ENCODE results near the gene TMEM161A. TPM values are rescaled to one million over a fixed set of nuclear protein-coding genes. Genes with fewer than 3 reads are reported as not detected.
A peak's percentile ranks its signal among the peaks of the same experiment; 100 is the strongest.

TMEM161A gene
- total and polyA plus RNA-seq, 2 of the 13 experiments (the other 11 are each of a cell fraction or from before 2014, with no cell fraction given): 25.9 to 31.4 TPM

DNA sequence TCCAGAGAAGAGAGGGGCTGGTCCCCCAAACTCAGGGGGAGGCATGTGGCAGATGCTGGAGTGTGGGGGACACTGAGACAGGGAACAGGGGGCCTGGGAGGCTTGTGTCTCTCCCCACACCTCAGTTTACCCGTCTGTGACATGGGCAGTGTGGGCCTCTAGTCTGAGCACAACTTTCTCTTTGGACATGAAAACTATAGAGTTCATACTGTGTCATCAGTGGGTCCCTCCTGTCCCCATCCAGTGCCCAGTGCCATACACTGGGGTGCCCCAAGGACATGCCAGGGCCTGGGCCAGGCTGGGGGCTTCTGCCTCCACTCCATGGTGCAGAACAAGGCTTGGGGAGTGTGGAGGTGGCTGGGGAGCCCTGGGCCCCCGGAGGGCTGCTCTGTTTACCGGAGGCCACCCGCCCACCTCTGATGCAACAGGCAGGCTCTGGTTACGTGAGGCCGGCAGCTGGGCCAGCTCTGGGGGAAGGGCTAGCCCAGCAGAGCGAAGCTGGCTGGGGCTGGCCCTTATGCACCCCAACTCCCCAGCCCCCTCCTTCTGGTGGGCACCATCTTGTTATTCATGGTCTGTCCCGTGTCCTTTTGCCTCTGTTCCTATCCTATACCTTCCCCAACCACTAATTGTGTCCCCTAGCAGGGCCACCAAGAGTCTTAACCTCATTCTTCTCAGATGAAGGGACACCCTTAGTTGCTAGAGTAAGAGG, 33.7 kb upstream of the TMEM161A start (continued):
- TF ChIP-seq ELF4 (CRISPR knock-in tag; IDR thresholded peaks at IDR 0.05; ENCODE audit: borderline replicate concordance) (no peak), ZBTB8A (CRISPR knock-in tag; IDR thresholded peaks at IDR 0.05; ENCODE audit: borderline replicate concordance, low read depth) (no peak), NFE2 (CRISPR knock-in tag; IDR thresholded peaks at IDR 0.05) (no peak), REPIN1 (CRISPR knock-in tag; IDR thresholded peaks at IDR 0.05; ENCODE audit: borderline replicate concordance, low read depth) (peak; percentile 64; the same call in 1 of the 2 replicates), HDAC6 (IDR thresholded peaks at IDR 0.05; ENCODE audit: low read depth, low read length) (no peak), ZNF484 (CRISPR knock-in tag; IDR thresholded peaks at IDR 0.05; ENCODE audit: borderline replicate concordance, low read depth) (no peak), ZNF160 (CRISPR knock-in tag; IDR thresholded peaks at IDR 0.05) (no peak), RXRB (CRISPR knock-in tag; IDR thresholded peaks at IDR 0.05; ENCODE audit: borderline replicate concordance) (peak; percentile 70), ZKSCAN1 (IDR thresholded peaks at IDR 0.05; ENCODE audit: low read length) (no peak), RBM22 (optimal IDR thresholded peaks at IDR 0.05; ENCODE audit: low read length) (peak; percentile 83), POLR2G (IDR thresholded peaks at IDR 0.05; ENCODE audit: low read depth, low read length) (peak; percentile 52), PAXIP1 (CRISPR knock-in tag; conservative IDR thresholded peaks at IDR 0.05) (peak; percentile 77), ZNF652 (CRISPR knock-in tag; IDR thresholded peaks at IDR 0.05; ENCODE audit: borderline replicate concordance, low read depth) (no peak), KDM6A (CRISPR knock-in tag; IDR thresholded peaks at IDR 0.05; ENCODE audit: low read depth) (peak; percentile 75), FOXK2 (IDR thresholded peaks at IDR 0.05) (no peak), HMGA1 (CRISPR knock-in tag; conservative IDR thresholded peaks at IDR 0.05) (no peak), ZBTB1 (CRISPR knock-in tag; IDR thresholded peaks at IDR 0.05; ENCODE audit: borderline replicate concordance) (no peak), TBL1XR1 (IDR thresholded peaks at IDR 0.05; ENCODE audit: borderline replicate concordance, low read length, partially characterized antibody) (no peak), HMG20A (CRISPR knock-in tag; IDR thresholded peaks at IDR 0.05; ENCODE audit: borderline replicate concordance) (no peak), SALL1 (CRISPR knock-in tag; IDR thresholded peaks at IDR 0.05) (peak; percentile 78), ARHGAP35 (CRISPR knock-in tag; IDR thresholded peaks at IDR 0.05; ENCODE audit: borderline replicate concordance) (no peak), ZNF207 (IDR thresholded peaks at IDR 0.05; ENCODE audit: borderline replicate concordance) (no peak)
- TF ChIP-seq, protein P1, sequence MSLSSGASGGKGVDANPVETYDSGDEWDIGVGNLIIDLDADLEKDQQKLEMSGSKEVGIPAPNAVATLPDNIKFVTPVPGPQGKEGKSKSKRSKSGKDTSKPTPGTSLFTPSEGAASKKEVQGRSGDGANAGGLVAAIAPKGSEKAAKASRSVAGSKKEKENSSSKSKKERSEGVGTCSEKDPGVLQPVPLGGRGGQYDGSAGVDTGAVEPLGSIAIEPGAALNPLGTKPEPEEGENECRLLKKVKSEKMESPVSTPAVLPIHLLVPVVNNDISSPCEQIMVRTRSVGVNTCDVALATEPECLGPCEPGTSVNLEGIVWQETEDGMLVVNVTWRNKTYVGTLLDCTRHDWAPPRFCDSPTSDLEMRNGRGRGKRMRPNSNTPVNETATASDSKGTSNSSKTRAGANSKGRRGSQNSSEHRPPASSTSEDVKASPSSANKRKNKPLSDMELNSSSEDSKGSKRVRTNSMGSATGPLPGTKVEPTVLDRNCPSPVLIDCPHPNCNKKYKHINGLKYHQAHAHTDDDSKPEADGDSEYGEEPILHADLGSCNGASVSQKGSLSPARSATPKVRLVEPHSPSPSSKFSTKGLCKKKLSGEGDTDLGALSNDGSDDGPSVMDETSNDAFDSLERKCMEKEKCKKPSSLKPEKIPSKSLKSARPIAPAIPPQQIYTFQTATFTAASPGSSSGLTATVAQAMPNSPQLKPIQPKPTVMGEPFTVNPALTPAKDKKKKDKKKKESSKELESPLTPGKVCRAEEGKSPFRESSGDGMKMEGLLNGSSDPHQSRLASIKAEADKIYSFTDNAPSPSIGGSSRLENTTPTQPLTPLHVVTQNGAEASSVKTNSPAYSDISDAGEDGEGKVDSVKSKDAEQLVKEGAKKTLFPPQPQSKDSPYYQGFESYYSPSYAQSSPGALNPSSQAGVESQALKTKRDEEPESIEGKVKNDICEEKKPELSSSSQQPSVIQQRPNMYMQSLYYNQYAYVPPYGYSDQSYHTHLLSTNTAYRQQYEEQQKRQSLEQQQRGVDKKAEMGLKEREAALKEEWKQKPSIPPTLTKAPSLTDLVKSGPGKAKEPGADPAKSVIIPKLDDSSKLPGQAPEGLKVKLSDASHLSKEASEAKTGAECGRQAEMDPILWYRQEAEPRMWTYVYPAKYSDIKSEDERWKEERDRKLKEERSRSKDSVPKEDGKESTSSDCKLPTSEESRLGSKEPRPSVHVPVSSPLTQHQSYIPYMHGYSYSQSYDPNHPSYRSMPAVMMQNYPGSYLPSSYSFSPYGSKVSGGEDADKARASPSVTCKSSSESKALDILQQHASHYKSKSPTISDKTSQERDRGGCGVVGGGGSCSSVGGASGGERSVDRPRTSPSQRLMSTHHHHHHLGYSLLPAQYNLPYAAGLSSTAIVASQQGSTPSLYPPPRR (CRISPR knock-in tag; IDR thresholded peaks at IDR 0.05; ENCODE audit: borderline replicate concordance): peak; percentile 48; the same call in 1 of the 2 replicates
